ENCODE measurements around the gene ATG4B.

The ATG4B gene

DNA sequence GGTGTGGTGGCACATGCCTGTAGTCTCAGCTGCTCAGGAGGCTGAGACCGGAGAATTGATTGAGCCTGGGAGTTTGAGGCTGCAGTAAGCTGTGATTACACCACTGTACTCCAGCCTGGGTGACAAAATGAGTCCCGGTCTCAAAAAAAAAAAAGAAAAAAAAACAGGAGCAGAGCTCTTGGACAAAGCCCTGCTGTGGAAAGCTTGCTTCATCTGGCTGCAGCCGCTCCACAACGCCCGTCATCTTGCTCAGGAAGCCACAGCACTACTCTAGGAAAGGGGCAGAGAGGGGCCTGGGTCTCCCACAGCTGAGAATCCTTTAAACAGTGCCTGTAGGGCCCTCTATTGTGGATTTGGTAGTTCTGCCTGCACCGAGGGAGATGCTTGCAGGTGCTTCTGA is 11.0 kb downstream of the ATG4B start:
- no peaks in the 10 kb centered on the region for H3K4me1 ChIP-seq (ENCODE audit: control insufficient read depth, low read depth, low read length)
- no peak overlapping the region for H3K4me3 ChIP-seq (ENCODE audit: low read length)
- H3K36me3 ChIP-seq (ENCODE audit: control insufficient read depth, low read depth, low read length), result peaks cover 22% of the 10 kb centered on the region
- H3K9me3 ChIP-seq (ENCODE audit: control insufficient read depth, low read depth, low read length), result no peaks in the 10 kb centered on the region
- H3K27ac ChIP-seq (ENCODE audit: low read length), result no peak overlapping the region
- H3K27me3 ChIP-seq (ENCODE audit: control insufficient read depth, insufficient read depth, low read length), result no peaks in the 10 kb centered on the region
- H3K9ac ChIP-seq (ENCODE audit: low read length), result no peak overlapping the region

GRCh38 chr2:241649404-241649803 is 11.9 kb downstream of the ATG4B start:
- Histone ChIP-seq H3K4me3 (ENCODE audit: low read length) (no peak overlapping the region), H3K9me3 (ENCODE audit: control insufficient read depth, low read depth, low read length) (no peaks in the 10 kb centered on the region), H3K36me3 (ENCODE audit: control insufficient read depth, low read depth, low read length) (peaks cover 24% of the 10 kb centered on the region), H3K9ac (ENCODE audit: low read length) (no peak overlapping the region), H3K27me3 (ENCODE audit: control insufficient read depth, insufficient read depth, low read length) (no peaks in the 10 kb centered on the region), H3K4me1 (ENCODE audit: control insufficient read depth, low read depth, low read length) (no peaks in the 10 kb centered on the region), H3K27ac (ENCODE audit: low read length) (no peak overlapping the region)

- H3K9me3 ChIP-seq (ENCODE audit: control insufficient read depth, low read depth, low read length), result no peaks in the 10 kb centered on the region
- H3K9ac ChIP-seq (ENCODE audit: low read length), result no peak overlapping the region
- no peaks in the 10 kb centered on the region for H3K4me1 ChIP-seq (ENCODE audit: control insufficient read depth, low read depth, low read length)
- H3K4me3 ChIP-seq (ENCODE audit: low read length), result no peak overlapping the region
- H3K27ac ChIP-seq (ENCODE audit: low read length), result no peak overlapping the region
- no peaks in the 10 kb centered on the region for H3K27me3 ChIP-seq (ENCODE audit: control insufficient read depth, insufficient read depth, low read length)
- H3K36me3 ChIP-seq (ENCODE audit: control insufficient read depth, low read depth, low read length), result peaks cover 30% of the 10 kb centered on the region
Observed at GRCh38 chr2:241649927-241650326, 12.4 kb downstream of the ATG4B start.

GRCh38 chr2:241652142-241652541 is 14.6 kb downstream of the ATG4B start:
- Histone ChIP-seq H3K36me3 (ENCODE audit: control insufficient read depth, low read depth, low read length) (peaks cover 46% of the 10 kb centered on the region), H3K9ac (ENCODE audit: low read length) (no peak overlapping the region), H3K4me3 (ENCODE audit: low read length) (no peak overlapping the region), H3K27ac (ENCODE audit: low read length) (no peak overlapping the region), H3K4me1 (ENCODE audit: control insufficient read depth, low read depth, low read length) (no peaks in the 10 kb centered on the region), H3K27me3 (ENCODE audit: control insufficient read depth, insufficient read depth, low read length) (no peaks in the 10 kb centered on the region), H3K9me3 (ENCODE audit: control insufficient read depth, low read depth, low read length) (no peaks in the 10 kb centered on the region)

DNA sequence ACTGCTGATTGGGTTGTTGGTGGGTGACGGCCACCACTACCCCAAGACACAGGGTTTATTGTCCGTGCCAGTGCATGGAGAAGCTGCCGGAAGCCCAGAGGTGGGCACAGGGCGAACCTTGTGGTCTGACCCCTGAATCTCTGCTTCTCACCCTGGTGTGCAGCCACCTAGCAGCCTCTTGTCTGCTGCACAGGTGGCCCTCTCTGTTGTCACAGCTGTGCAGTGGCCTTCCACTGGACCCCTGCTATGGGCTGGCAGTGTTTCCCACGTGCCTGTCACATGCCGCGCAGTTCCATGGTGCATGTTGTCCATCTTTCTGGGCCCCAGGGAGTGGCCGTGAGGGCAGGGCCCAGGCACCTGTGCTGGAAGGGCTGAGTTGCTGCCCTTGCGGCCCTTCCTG is 15.2 kb downstream of the ATG4B start:
- Histone ChIP-seq H3K4me3 (ENCODE audit: low read length) (no peak overlapping the region), H3K27me3 (ENCODE audit: control insufficient read depth, insufficient read depth, low read length) (no peaks in the 10 kb centered on the region), H3K9me3 (ENCODE audit: control insufficient read depth, low read depth, low read length) (no peaks in the 10 kb centered on the region), H3K4me1 (ENCODE audit: control insufficient read depth, low read depth, low read length) (no peaks in the 10 kb centered on the region), H3K36me3 (ENCODE audit: control insufficient read depth, low read depth, low read length) (peaks cover 46% of the 10 kb centered on the region), H3K9ac (ENCODE audit: low read length) (no peak overlapping the region), H3K27ac (ENCODE audit: low read length) (no peak overlapping the region)

GRCh38 chr2:241653210-241653750 is 15.8 kb downstream of the ATG4B start:
- Histone ChIP-seq H3K4me1 (ENCODE audit: control insufficient read depth, low read depth, low read length) (no peaks in the 10 kb centered on the region), H3K9me3 (ENCODE audit: control insufficient read depth, low read depth, low read length) (no peaks in the 10 kb centered on the region), H3K36me3 (ENCODE audit: control insufficient read depth, low read depth, low read length) (peaks cover 46% of the 10 kb centered on the region), H3K4me3 (ENCODE audit: low read length) (no peak overlapping the region), H3K9ac (ENCODE audit: low read length) (no peak overlapping the region), H3K27ac (ENCODE audit: low read length) (no peak overlapping the region), H3K27me3 (ENCODE audit: control insufficient read depth, insufficient read depth, low read length) (no peaks in the 10 kb centered on the region)

DNA sequence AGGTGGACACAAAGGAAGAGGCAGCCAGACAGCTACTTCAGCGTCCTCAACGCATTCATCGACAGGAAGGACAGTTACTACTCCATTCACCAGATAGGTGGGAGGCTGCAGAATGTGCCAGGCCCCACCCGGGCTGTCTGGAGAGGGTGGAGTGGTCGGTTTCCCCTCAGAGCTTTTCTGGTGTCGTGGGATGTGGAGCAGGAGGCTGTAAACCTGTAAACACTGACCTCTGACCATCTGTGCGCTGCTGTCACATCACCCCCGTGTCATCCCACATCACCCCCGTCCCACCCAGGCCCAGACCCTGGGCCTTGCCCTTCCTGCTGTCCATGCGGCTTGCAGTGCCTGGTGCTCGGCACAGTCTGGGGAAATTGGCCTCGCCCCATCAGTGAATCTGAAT is 17.1 kb downstream of the ATG4B start:
- no peaks in the 10 kb centered on the region for H3K4me1 ChIP-seq (ENCODE audit: control insufficient read depth, low read depth, low read length)
- H3K4me3 ChIP-seq (ENCODE audit: low read length), result no peak overlapping the region
- H3K27me3 ChIP-seq (ENCODE audit: control insufficient read depth, insufficient read depth, low read length), result no peaks in the 10 kb centered on the region
- H3K9ac ChIP-seq (ENCODE audit: low read length), result no peak overlapping the region
- no peak overlapping the region for H3K27ac ChIP-seq (ENCODE audit: low read length)
- peaks cover 53% of the 10 kb centered on the region for H3K36me3 ChIP-seq (ENCODE audit: control insufficient read depth, low read depth, low read length)
- no peaks in the 10 kb centered on the region for H3K9me3 ChIP-seq (ENCODE audit: control insufficient read depth, low read depth, low read length)

DNA sequence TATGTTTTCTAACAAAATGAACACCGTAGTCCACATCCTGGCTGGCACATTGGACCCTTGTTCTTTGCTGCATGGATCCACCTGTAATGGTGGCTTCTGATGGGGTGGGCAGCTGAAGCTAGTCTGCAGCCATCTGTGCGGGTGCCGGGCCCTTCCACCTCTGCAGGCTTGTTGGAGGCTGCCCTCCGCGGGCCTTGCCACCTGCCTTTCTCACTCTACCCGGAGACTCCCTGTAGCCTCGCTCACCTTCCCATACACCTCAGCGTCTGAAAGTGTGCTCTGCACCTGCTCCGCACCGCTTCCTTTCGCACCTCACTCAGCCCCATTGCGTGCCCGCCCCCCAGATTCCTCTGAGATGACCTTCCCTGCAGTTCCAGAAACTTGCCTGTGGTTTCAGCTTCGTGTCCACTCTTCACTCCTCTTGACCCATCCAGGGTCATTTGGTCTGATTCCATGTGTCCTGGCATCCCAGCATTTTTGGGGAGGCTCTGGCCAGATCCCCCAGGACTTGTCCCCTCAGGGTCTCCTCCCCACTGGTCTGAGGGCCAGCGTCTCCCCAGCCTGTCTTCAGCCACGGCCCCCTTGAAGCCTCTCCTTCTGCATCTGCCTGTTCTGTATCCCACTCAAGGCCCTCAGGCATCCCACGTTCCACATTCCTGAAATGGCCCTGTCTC is 18.2 kb downstream of the ATG4B start:
- Histone ChIP-seq H3K36me3 (ENCODE audit: control insufficient read depth, low read depth, low read length) (peaks cover 59% of the 10 kb centered on the region), H3K9me3 (ENCODE audit: control insufficient read depth, low read depth, low read length) (no peaks in the 10 kb centered on the region), H3K9ac (ENCODE audit: low read length) (no peak overlapping the region), H3K27me3 (ENCODE audit: control insufficient read depth, insufficient read depth, low read length) (no peaks in the 10 kb centered on the region), H3K27ac (ENCODE audit: low read length) (no peak overlapping the region), H3K4me1 (ENCODE audit: control insufficient read depth, low read depth, low read length) (no peaks in the 10 kb centered on the region), H3K4me3 (ENCODE audit: low read length) (no peak overlapping the region)

DNA sequence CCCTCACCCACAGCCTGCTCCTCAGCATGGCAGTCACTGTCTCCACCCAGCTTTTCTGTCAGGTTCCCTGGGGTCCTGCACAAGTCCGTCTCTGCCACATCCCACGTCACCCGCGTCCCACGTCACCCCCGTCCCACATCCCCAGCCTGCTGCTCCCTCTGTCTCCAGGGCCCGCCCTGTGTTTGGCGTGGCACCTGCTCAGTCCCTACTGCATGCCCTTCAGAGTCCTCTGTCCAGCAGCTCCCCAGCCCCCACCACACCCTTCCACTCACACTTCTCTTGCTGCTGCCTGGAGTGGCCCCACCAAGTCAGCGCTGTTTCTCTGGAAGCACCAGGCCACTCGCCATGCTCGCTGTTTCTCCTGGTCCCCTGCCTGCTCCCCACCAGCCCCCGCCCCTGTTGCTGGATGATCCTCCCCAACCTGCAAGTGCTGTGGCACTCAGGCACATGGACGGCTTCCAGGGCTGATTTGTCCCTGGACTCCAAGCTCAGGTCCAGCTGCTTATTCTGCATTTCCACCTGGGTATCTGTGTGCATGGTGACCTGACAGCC is 18.8 kb downstream of the ATG4B start:
- Histone ChIP-seq H3K9me3 (ENCODE audit: control insufficient read depth, low read depth, low read length) (no peaks in the 10 kb centered on the region), H3K27me3 (ENCODE audit: control insufficient read depth, insufficient read depth, low read length) (no peaks in the 10 kb centered on the region), H3K27ac (ENCODE audit: low read length) (no peak overlapping the region), H3K4me3 (ENCODE audit: low read length) (no peak overlapping the region), H3K9ac (ENCODE audit: low read length) (no peak overlapping the region), H3K4me1 (ENCODE audit: control insufficient read depth, low read depth, low read length) (no peaks in the 10 kb centered on the region), H3K36me3 (ENCODE audit: control insufficient read depth, low read depth, low read length) (peaks cover 63% of the 10 kb centered on the region)

DNA sequence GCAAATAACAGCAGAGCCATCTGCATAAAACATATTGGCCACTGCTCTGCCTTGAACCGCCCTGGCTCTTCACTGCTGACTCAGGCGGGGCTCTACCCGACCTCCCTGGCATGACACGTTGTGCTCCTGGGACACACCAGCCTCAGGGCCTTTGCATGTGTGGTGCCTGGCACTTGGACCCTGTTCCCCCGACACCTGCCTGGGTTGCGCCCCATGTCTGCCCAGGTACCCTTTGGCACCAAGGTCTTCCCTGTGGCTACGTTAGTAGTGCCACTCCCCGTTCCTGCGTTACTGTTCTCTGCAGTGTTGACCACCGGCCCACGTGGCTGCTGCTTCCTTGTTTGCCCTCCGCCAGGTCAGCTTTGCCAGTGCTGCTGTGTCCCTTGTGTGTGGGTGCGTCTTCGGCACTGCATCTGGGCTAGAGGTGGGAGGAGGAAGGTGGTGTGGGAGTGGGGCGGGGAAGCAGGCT is 20.3 kb downstream of the ATG4B start:
- Histone ChIP-seq H3K27ac (ENCODE audit: low read length) (no peak overlapping the region), H3K9ac (ENCODE audit: low read length) (no peak overlapping the region), H3K27me3 (ENCODE audit: control insufficient read depth, insufficient read depth, low read length) (no peaks in the 10 kb centered on the region), H3K4me3 (ENCODE audit: low read length) (no peak overlapping the region), H3K36me3 (ENCODE audit: control insufficient read depth, low read depth, low read length) (peaks cover 52% of the 10 kb centered on the region), H3K4me1 (ENCODE audit: control insufficient read depth, low read depth, low read length) (no peaks in the 10 kb centered on the region), H3K9me3 (ENCODE audit: control insufficient read depth, low read depth, low read length) (no peaks in the 10 kb centered on the region)

DNA sequence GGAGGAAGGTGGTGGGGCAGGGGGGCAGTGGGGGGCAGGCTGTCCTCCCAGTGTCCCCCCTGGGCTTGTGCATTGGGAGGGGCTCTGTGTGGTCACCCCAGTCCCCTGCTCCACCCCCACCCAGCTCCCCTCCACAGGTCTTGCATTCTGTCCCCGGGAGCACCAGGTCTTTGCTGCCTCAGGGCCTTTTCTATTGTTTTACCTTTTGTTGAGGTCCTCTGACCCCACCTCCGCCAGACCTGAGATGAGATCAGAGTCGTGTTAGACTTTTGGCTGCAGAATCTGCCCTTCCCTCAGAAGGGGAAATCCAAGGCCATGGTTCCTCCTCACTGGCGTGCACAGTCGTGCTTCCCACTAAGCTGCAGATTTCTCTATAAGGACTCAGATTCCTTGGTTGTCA is 20.8 kb downstream of the ATG4B start:
- Histone ChIP-seq H3K27ac (ENCODE audit: low read length) (no peak overlapping the region), H3K27me3 (ENCODE audit: control insufficient read depth, insufficient read depth, low read length) (no peaks in the 10 kb centered on the region), H3K9ac (ENCODE audit: low read length) (no peak overlapping the region), H3K4me3 (ENCODE audit: low read length) (no peak overlapping the region), H3K36me3 (ENCODE audit: control insufficient read depth, low read depth, low read length) (peaks cover 47% of the 10 kb centered on the region), H3K9me3 (ENCODE audit: control insufficient read depth, low read depth, low read length) (no peaks in the 10 kb centered on the region), H3K4me1 (ENCODE audit: control insufficient read depth, low read depth, low read length) (no peaks in the 10 kb centered on the region)

- Histone ChIP-seq H3K27ac (ENCODE audit: low read length) (no peak overlapping the region), H3K4me1 (ENCODE audit: control insufficient read depth, low read depth, low read length) (no peaks in the 10 kb centered on the region), H3K36me3 (ENCODE audit: control insufficient read depth, low read depth, low read length) (peaks cover 44% of the 10 kb centered on the region), H3K4me3 (ENCODE audit: low read length) (no peak overlapping the region), H3K9me3 (ENCODE audit: control insufficient read depth, low read depth, low read length) (no peaks in the 10 kb centered on the region), H3K27me3 (ENCODE audit: control insufficient read depth, insufficient read depth, low read length) (no peaks in the 10 kb centered on the region), H3K9ac (ENCODE audit: low read length) (no peak overlapping the region)
Observed at GRCh38 chr2:241659150-241659739, 21.8 kb downstream of the ATG4B start.
